MCF 10A (cell line): ENCODE data around the gene PDPR. TPM values are rescaled to one million over a fixed set of nuclear protein-coding genes. Genes with fewer than 3 reads are reported as not detected.
"Not testable (repeated sequence)": the region's sequence is repeated elsewhere in the genome, so short reads cannot be mapped to it uniquely, and the experiment has no call there.

ENCODE experiments used
- BruUV-seq: library from RNA; stranded (reverse); fragments of 400-500 nt; replicated peaks from 2 replicates; lab custom pipeline; 2021; lab: Mats Ljungman, UMichigan
- CTCF ChIA-PET: fragments of 300-600 bp; sonication (Branson Sonifier 250); formaldehyde crosslinking; extraction: SDS; loops from one replicate; lab custom pipeline; 2021; ENCODE audit warnings: antibody characterized with exemption, inconsistent platforms; lab: Yijun Ruan, JAX
- POLR2A ChIA-PET: fragments of 300-600, 350-650 bp; sonication (Branson Sonifier 250); formaldehyde crosslinking; extraction: SDS; loops from one replicate; lab custom pipeline; 2020; ENCODE audit warnings: antibody characterized with exemption, inconsistent platforms; lab: Yijun Ruan, JAX
- DNase-seq: peaks from one replicate; pipeline ENCODE4 v3.0.0-alpha.2; 2018; ENCODE audit not compliant: unreplicated experiment
- H3K27ac Mint-ChIP-seq: one replicate; pipeline ENCODE4 v1.8.0; 2022; ENCODE audit warnings: mild to moderate bottlenecking, low read depth, mixed read lengths; ENCODE audit not compliant: unreplicated experiment
- H3K27me3 Mint-ChIP-seq: one replicate; pipeline ENCODE4 v1.8.0; 2022; ENCODE audit warnings: mixed read lengths; ENCODE audit not compliant: insufficient read depth, unreplicated experiment
- H3K36me3 Mint-ChIP-seq: one replicate; pipeline ENCODE4 v1.8.0; 2022; ENCODE audit warnings: mild to moderate bottlenecking, moderate library complexity, mixed read lengths; ENCODE audit not compliant: insufficient read depth, unreplicated experiment
- H3K4me1 Mint-ChIP-seq: one replicate; pipeline ENCODE4 v1.8.0; 2022; ENCODE audit warnings: mixed read lengths; ENCODE audit not compliant: insufficient read depth, unreplicated experiment
- H3K4me3 Mint-ChIP-seq: one replicate; pipeline ENCODE4 v1.8.0; 2022; ENCODE audit warnings: mild to moderate bottlenecking, moderate library complexity, mixed read lengths; ENCODE audit not compliant: unreplicated experiment
- H3K9me3 Mint-ChIP-seq: one replicate; pipeline ENCODE4 v1.8.0; 2022; ENCODE audit warnings: mixed read lengths; ENCODE audit not compliant: unreplicated experiment
- intact Hi-C: fragments of 100-400 bp; cut with micrococcal nuclease; formaldehyde crosslinking; loops from 2 replicates; pipeline ENCODE4 v1.14.1; 2022
- total RNA-seq: library from RNA; stranded (reverse); gene quantifications from 2 replicates; pipeline ENCODE4 v1.2.3, GENCODE V29; 2022

The PDPR gene
- total RNA-seq, 1 experiment from 2014 or later, result 18.8 TPM

DNA sequence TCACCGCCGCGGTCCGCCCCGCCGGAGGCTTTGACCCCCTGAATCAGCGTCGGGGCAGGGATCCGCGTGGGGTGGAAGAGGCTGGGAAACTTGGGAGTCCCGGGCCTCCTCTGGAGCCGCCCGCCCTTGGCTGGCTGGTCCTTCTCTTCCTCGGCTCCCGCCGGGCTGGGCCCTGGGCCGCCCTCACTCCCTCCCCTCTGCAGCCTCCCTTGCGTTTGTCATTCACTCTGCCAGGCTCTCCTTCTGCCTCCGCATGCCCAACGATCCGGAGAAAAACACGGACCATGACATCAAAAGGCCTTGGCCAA is 74.4 kb downstream of the PDPR start:
- intact Hi-C loops, H3K4me3 Mint-ChIP-seq, H3K4me1 Mint-ChIP-seq, BruUV-seq, CTCF ChIA-PET, H3K27ac Mint-ChIP-seq, DNase-seq, H3K9me3 Mint-ChIP-seq, POLR2A ChIA-PET, H3K36me3 Mint-ChIP-seq, H3K27me3 Mint-ChIP-seq: not testable (repeated sequence)

GRCh38 chr16:70190574-70190973 is 76.4 kb downstream of the PDPR start:
- H3K27ac Mint-ChIP-seq, H3K4me1 Mint-ChIP-seq, H3K9me3 Mint-ChIP-seq, CTCF ChIA-PET, BruUV-seq, H3K4me3 Mint-ChIP-seq, H3K36me3 Mint-ChIP-seq, DNase-seq, H3K27me3 Mint-ChIP-seq, POLR2A ChIA-PET, intact Hi-C loops: not testable (repeated sequence)

GRCh38 chr16:70196683-70197300 is 82.7 kb downstream of the PDPR start:
- intact Hi-C loops, BruUV-seq, CTCF ChIA-PET, H3K27me3 Mint-ChIP-seq, POLR2A ChIA-PET, H3K4me1 Mint-ChIP-seq, H3K9me3 Mint-ChIP-seq, H3K4me3 Mint-ChIP-seq, DNase-seq, H3K36me3 Mint-ChIP-seq, H3K27ac Mint-ChIP-seq: not testable (repeated sequence)

- POLR2A ChIA-PET, BruUV-seq, H3K27ac Mint-ChIP-seq, DNase-seq, H3K27me3 Mint-ChIP-seq, H3K4me3 Mint-ChIP-seq, H3K9me3 Mint-ChIP-seq, intact Hi-C loops, H3K4me1 Mint-ChIP-seq, H3K36me3 Mint-ChIP-seq, CTCF ChIA-PET: not testable (repeated sequence)
Observed at GRCh38 chr16:70197611-70198010, 83.5 kb downstream of the PDPR start.

DNA sequence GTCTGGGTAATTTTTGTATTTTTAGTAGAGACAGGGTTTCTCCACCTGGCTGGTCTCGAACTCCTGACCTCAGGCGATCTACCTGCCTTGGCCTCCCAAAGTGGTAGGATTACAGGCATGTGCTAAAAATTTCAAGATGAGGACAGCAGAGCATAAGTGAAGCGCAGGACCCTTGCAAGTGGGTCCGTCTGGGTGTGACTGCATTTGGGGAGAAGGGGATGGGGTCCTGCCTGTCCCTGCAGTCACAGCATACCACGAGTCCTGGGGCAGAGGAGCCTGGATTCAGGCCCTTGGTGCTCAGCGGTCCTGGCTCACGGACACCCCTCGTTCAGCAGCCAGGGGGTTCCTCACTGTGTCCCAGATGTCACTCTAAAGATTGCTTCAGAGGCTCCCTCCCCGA is 84.1 kb downstream of the PDPR start:
- CTCF ChIA-PET, result not testable (repeated sequence)

DNA sequence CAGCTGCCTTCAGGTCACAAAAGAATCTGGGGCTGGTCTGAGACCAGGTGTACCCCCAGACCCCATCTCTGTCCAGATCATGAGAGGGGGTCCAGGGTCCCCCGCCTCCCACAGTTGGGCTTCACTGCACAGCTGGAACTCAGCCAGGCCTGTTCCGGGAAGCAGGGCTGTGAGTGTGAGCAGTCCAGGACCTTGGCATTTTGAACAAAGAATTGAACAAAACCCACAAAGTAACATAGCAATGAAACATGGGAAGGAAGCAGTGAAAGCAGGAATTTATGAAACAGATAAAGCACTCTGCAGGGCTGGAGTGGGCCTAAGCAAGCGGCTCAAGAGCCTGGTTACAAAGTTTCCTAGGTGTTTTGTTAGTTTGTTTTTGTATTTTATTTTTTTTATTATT is 84.5 kb downstream of the PDPR start:
- H3K27me3 Mint-ChIP-seq, H3K9me3 Mint-ChIP-seq, POLR2A ChIA-PET, CTCF ChIA-PET, H3K36me3 Mint-ChIP-seq, intact Hi-C loops, H3K27ac Mint-ChIP-seq, H3K4me3 Mint-ChIP-seq, BruUV-seq, DNase-seq, H3K4me1 Mint-ChIP-seq: not testable (repeated sequence)

More for the DNA sequence above, 84.1 kb downstream of the PDPR start:
- H3K27ac Mint-ChIP-seq, H3K4me3 Mint-ChIP-seq, H3K4me1 Mint-ChIP-seq, POLR2A ChIA-PET, intact Hi-C loops, H3K27me3 Mint-ChIP-seq, BruUV-seq, H3K9me3 Mint-ChIP-seq, H3K36me3 Mint-ChIP-seq, DNase-seq: not testable (repeated sequence)

GRCh38 chr16:70199170-70199569 is 85.0 kb downstream of the PDPR start:
- CTCF ChIA-PET, result not testable (repeated sequence)

GRCh38 chr16:70200063-70200462 is 85.9 kb downstream of the PDPR start:
- H3K27ac Mint-ChIP-seq, DNase-seq, intact Hi-C loops, H3K36me3 Mint-ChIP-seq, BruUV-seq, H3K9me3 Mint-ChIP-seq, POLR2A ChIA-PET, H3K4me1 Mint-ChIP-seq, H3K4me3 Mint-ChIP-seq, CTCF ChIA-PET, H3K27me3 Mint-ChIP-seq: not testable (repeated sequence)

More at GRCh38 chr16:70199170-70199569, 85.0 kb downstream of the PDPR start:
- H3K9me3 Mint-ChIP-seq, H3K4me1 Mint-ChIP-seq, H3K36me3 Mint-ChIP-seq, POLR2A ChIA-PET, H3K27ac Mint-ChIP-seq, H3K27me3 Mint-ChIP-seq, DNase-seq, H3K4me3 Mint-ChIP-seq, intact Hi-C loops: not testable (repeated sequence)
- BruUV-seq, result TSS peak; percentile 14

DNA sequence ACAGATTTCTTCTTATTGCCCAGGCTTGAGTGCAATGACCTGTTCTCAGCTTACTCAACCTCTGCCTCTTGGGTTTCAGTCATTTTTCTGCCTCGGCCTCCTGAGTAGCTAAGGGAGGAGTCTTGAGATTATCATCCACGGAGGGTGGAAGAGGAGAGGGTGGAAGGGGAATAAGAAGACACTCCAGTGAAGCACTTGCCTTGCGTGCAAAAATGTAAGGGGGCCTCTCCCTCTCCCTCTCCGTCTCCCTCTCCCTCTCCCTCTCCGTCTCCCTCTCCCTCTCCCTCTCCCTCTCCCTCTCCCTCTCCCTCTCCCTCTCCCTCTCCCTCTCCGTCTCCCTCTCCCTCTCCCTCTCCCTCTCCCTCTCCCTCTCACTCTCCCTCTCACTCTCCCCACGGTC is 89.4 kb downstream of the PDPR start:
- CTCF ChIA-PET, intact Hi-C loops: not testable (repeated sequence)
- peaks cover 23% of the 10 kb centered on the region for H3K36me3 Mint-ChIP-seq

More for the DNA sequence above, 89.4 kb downstream of the PDPR start:
- H3K4me3 Mint-ChIP-seq, BruUV-seq, H3K4me1 Mint-ChIP-seq, H3K9me3 Mint-ChIP-seq, DNase-seq, H3K27ac Mint-ChIP-seq, POLR2A ChIA-PET, H3K27me3 Mint-ChIP-seq: not testable (repeated sequence)
